ENCODE results near the gene RHOH.

RHOH gene

DNA sequence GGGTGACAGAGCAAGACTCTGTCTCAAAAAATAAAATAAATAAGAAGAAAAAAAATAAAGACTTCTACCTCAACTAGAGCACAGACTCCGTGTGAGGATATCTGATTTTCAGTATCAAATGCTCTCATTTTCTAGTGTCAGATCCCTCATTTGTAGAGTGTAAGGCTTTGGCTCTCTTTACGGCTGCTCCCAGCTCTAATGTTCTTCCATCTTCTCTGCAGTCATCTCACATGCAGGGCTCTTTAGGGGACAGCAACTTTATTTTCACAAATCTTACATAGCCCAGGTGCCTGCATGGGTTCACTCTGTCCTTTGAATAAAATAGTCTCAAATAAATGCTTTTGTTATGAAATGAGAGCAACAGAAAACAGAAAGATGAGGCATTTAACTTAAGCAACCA, 19.2 kb upstream of the RHOH start:
- TF ChIP-seq RAD21 (IDR thresholded peaks at IDR 0.05; ENCODE audit: low read depth) (no peak), EP300 (IDR thresholded peaks at IDR 0.05; ENCODE audit: borderline replicate concordance) (no peak), CEBPB (IDR thresholded peaks at IDR 0.05) (no peak), EGR1 (IDR thresholded peaks at IDR 0.05) (no peak), FOXM1 (IDR thresholded peaks at IDR 0.05; ENCODE audit: borderline replicate concordance, low read depth) (no peak), TCF12 (IDR thresholded peaks at IDR 0.05; ENCODE audit: low read depth) (no peak), CREB1 (IDR thresholded peaks at IDR 0.05; ENCODE audit: low read depth) (no peak), TAF1 (IDR thresholded peaks at IDR 0.05; ENCODE audit: low read depth) (no peak), TEAD4 (IDR thresholded peaks at IDR 0.05) (no peak), NFIC (IDR thresholded peaks at IDR 0.05) (no peak), YY1 (IDR thresholded peaks at IDR 0.05; ENCODE audit: low read depth) (no peak), ZBTB7A (IDR thresholded peaks at IDR 0.05; ENCODE audit: low read depth) (no peak)
- TF ChIP-seq, protein P1, sequence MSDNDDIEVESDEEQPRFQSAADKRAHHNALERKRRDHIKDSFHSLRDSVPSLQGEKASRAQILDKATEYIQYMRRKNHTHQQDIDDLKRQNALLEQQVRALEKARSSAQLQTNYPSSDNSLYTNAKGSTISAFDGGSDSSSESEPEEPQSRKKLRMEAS (IDR thresholded peaks at IDR 0.05) = no peak
- TF ChIP-seq, protein P2, sequence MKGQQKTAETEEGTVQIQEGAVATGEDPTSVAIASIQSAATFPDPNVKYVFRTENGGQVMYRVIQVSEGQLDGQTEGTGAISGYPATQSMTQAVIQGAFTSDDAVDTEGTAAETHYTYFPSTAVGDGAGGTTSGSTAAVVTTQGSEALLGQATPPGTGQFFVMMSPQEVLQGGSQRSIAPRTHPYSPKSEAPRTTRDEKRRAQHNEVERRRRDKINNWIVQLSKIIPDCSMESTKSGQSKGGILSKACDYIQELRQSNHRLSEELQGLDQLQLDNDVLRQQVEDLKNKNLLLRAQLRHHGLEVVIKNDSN (IDR thresholded peaks at IDR 0.05) = no peak
- TF ChIP-seq, protein P3, sequence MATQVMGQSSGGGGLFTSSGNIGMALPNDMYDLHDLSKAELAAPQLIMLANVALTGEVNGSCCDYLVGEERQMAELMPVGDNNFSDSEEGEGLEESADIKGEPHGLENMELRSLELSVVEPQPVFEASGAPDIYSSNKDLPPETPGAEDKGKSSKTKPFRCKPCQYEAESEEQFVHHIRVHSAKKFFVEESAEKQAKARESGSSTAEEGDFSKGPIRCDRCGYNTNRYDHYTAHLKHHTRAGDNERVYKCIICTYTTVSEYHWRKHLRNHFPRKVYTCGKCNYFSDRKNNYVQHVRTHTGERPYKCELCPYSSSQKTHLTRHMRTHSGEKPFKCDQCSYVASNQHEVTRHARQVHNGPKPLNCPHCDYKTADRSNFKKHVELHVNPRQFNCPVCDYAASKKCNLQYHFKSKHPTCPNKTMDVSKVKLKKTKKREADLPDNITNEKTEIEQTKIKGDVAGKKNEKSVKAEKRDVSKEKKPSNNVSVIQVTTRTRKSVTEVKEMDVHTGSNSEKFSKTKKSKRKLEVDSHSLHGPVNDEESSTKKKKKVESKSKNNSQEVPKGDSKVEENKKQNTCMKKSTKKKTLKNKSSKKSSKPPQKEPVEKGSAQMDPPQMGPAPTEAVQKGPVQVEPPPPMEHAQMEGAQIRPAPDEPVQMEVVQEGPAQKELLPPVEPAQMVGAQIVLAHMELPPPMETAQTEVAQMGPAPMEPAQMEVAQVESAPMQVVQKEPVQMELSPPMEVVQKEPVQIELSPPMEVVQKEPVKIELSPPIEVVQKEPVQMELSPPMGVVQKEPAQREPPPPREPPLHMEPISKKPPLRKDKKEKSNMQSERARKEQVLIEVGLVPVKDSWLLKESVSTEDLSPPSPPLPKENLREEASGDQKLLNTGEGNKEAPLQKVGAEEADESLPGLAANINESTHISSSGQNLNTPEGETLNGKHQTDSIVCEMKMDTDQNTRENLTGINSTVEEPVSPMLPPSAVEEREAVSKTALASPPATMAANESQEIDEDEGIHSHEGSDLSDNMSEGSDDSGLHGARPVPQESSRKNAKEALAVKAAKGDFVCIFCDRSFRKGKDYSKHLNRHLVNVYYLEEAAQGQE (IDR thresholded peaks at IDR 0.05; ENCODE audit: low read depth) = no peak

DNA sequence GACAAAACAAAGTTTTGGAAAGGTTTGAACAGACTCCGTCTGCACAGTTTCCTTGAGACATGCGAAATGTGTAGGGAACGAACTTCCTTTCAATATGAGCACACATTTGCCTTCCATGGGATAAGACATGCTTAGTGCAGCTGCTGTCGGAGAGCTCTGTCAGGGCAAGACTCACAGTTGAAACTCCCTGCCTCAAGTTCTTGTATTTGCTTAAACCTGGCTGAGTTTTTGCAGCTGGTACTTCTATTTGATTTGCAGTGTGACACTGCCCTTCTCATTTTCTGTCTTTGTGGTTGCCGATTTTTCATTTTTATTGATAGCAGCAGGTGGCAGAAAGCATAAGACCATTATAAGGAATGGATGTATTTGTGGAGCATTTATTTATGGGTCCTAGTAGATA, 18.2 kb upstream of the RHOH start:
- TF ChIP-seq, protein P3 (IDR thresholded peaks at IDR 0.05; ENCODE audit: low read depth) = no peak
- TF ChIP-seq NFIC (IDR thresholded peaks at IDR 0.05) = no peak
- no peak for TF ChIP-seq TAF1 (IDR thresholded peaks at IDR 0.05; ENCODE audit: low read depth)
- TF ChIP-seq, protein P1 (IDR thresholded peaks at IDR 0.05) = no peak
- no peak for TF ChIP-seq EGR1 (IDR thresholded peaks at IDR 0.05)
- no peak for TF ChIP-seq ZBTB7A (IDR thresholded peaks at IDR 0.05; ENCODE audit: low read depth)
- TF ChIP-seq, protein P2 (IDR thresholded peaks at IDR 0.05) = no peak
- TF ChIP-seq CREB1 (IDR thresholded peaks at IDR 0.05; ENCODE audit: low read depth) = no peak
- TF ChIP-seq YY1 (IDR thresholded peaks at IDR 0.05; ENCODE audit: low read depth) = no peak
- TF ChIP-seq FOXM1 (IDR thresholded peaks at IDR 0.05; ENCODE audit: borderline replicate concordance, low read depth) = no peak
- TF ChIP-seq CEBPB (IDR thresholded peaks at IDR 0.05) = no peak
- TF ChIP-seq TEAD4 (IDR thresholded peaks at IDR 0.05) = no peak
- no peak for TF ChIP-seq TCF12 (IDR thresholded peaks at IDR 0.05; ENCODE audit: low read depth)
- TF ChIP-seq RAD21 (IDR thresholded peaks at IDR 0.05; ENCODE audit: low read depth) = no peak
- no peak for TF ChIP-seq EP300 (IDR thresholded peaks at IDR 0.05; ENCODE audit: borderline replicate concordance)

DNA sequence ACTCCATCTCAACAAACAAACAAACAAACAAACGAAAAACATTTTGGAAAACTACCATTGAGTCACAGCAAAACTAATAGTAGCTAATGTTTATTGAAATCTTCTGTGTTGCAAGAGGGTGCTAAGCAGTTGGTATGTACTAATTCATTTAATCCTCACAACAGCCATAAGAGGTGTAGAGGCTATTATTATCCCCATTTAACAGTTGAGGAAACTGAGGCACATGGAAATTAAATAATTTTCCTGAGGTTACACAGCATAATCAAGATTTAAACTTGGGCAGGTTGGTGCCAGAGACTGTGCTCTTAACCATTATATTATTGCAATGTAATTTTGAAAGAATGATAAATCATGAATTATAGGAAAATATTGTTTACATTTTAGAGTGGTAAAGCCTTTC, 17.5 kb upstream of the RHOH start:
- TF ChIP-seq EP300 (IDR thresholded peaks at IDR 0.05; ENCODE audit: borderline replicate concordance) (no peak), NFIC (IDR thresholded peaks at IDR 0.05) (no peak), CEBPB (IDR thresholded peaks at IDR 0.05) (no peak), RAD21 (IDR thresholded peaks at IDR 0.05; ENCODE audit: low read depth) (no peak), ZBTB7A (IDR thresholded peaks at IDR 0.05; ENCODE audit: low read depth) (no peak), TEAD4 (IDR thresholded peaks at IDR 0.05) (no peak)

DNA sequence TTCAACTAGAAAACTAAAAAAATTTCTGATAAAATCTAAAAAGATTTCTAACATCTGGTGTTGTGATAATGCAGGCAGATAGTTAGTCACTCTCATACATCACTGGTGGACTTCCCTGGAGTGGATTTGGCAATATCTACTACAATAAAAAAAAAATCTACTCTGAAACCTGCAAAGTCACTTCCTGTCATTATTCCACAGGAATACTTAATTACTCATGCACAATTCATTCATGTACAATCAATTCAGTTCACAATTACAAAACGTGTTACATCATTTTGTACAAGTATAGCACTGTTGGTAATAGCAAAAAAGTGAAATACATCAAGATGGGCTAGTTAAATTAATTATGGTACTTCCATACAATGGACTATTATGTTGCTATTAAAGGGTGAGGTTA, 16.5 kb upstream of the RHOH start:
- TF ChIP-seq, protein P1 (IDR thresholded peaks at IDR 0.05) = no peak
- TF ChIP-seq YY1 (IDR thresholded peaks at IDR 0.05; ENCODE audit: low read depth) = no peak
- 0 out of 2 replicates have a peak, but pooled peaks have one; percentile 14 for TF ChIP-seq CEBPB (IDR thresholded peaks at IDR 0.05)
- no peak for TF ChIP-seq FOXM1 (IDR thresholded peaks at IDR 0.05; ENCODE audit: borderline replicate concordance, low read depth)
- TF ChIP-seq EP300 (IDR thresholded peaks at IDR 0.05; ENCODE audit: borderline replicate concordance) = no peak
- TF ChIP-seq TEAD4 (IDR thresholded peaks at IDR 0.05) = no peak
- TF ChIP-seq CREB1 (IDR thresholded peaks at IDR 0.05; ENCODE audit: low read depth) = no peak

- TF ChIP-seq CEBPB (IDR thresholded peaks at IDR 0.05) (no peak), EP300 (IDR thresholded peaks at IDR 0.05; ENCODE audit: borderline replicate concordance) (no peak), TEAD4 (IDR thresholded peaks at IDR 0.05) (no peak), NFIC (IDR thresholded peaks at IDR 0.05) (no peak), TAF1 (IDR thresholded peaks at IDR 0.05; ENCODE audit: low read depth) (no peak)
These were observed 14.8 kb upstream of the RHOH start for GRCh38 chr4:40182001-40182400.

DNA sequence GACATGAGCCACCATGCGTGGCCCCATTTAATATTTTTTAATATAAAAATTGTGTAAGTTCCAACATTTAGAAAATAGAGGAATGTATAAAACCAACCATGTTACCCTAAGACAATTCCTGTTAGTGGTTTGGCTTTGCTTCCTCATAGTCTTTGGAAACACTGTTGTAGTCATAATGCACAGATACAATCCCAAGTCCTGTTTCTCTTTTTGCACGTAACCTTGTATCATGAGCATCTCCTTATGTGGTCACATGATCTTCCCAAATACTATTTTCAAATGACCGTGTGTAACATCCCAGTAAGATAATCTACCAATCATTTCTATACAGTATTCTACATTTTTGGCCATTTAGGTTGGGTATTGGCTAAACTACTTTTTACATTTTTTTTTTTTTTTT, 13.9 kb upstream of the RHOH start:
- no peak for TF ChIP-seq YY1 (IDR thresholded peaks at IDR 0.05; ENCODE audit: low read depth)
